Right kidney (tissue), 9 donors: ENCODE measurements around the gene PNPLA8.
A peak's percentile ranks its signal among the peaks of the same experiment; 100 is the strongest.
"Not testable (repeated sequence)": the region's sequence is repeated elsewhere in the genome, so short reads cannot be mapped to it uniquely, and the experiment has no call there.

Experiments
- DNase-seq: peaks from one replicate; pipeline ENCODE4 v3.0.0-alpha.2; 2016
- long read RNA-seq, 8 donors: transcript quantifications; one replicate each; lab custom pipeline, GENCODE V29; 2026

PNPLA8 gene, protein sequence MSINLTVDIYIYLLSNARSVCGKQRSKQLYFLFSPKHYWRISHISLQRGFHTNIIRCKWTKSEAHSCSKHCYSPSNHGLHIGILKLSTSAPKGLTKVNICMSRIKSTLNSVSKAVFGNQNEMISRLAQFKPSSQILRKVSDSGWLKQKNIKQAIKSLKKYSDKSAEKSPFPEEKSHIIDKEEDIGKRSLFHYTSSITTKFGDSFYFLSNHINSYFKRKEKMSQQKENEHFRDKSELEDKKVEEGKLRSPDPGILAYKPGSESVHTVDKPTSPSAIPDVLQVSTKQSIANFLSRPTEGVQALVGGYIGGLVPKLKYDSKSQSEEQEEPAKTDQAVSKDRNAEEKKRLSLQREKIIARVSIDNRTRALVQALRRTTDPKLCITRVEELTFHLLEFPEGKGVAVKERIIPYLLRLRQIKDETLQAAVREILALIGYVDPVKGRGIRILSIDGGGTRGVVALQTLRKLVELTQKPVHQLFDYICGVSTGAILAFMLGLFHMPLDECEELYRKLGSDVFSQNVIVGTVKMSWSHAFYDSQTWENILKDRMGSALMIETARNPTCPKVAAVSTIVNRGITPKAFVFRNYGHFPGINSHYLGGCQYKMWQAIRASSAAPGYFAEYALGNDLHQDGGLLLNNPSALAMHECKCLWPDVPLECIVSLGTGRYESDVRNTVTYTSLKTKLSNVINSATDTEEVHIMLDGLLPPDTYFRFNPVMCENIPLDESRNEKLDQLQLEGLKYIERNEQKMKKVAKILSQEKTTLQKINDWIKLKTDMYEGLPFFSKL
- long read RNA-seq, donor 1, transcript PNPLA8-201 (11 exons, 3,490 nt) = major isoform, 7 of 19 reads
- long read RNA-seq, donor 1, partial matches to known transcripts = 10 of 19 reads
- long read RNA-seq, donor 1, other reads (novel, unspliced or antisense) = 0 of 19 reads
- long read RNA-seq, donor 2, partial matches to known transcripts = 0 of 5 reads
- long read RNA-seq, donor 2, other reads (novel, unspliced or antisense) = 0 of 5 reads
- long read RNA-seq, donor 3, partial matches to known transcripts = 0 of 5 reads
- long read RNA-seq, donor 3, other reads (novel, unspliced or antisense) = 0 of 5 reads
- long read RNA-seq, donor 4, partial matches to known transcripts = 97 of 100 reads
- long read RNA-seq, donor 4, other reads (novel, unspliced or antisense) = 0 of 100 reads
- long read RNA-seq, donor 5, transcript PNPLA8-206 (10 exons, 3,462 nt) = minor isoform, 5 of 160 reads
- long read RNA-seq, donor 5, transcript PNPLA8-201 (11 exons, 3,490 nt) = major isoform, 9 of 160 reads
- long read RNA-seq, donor 5, partial matches to known transcripts = 146 of 160 reads
- long read RNA-seq, donor 5, other reads (novel, unspliced or antisense) = 0 of 160 reads
- long read RNA-seq, donor 6, partial matches to known transcripts = 0 of 5 reads
- long read RNA-seq, donor 6, other reads (novel, unspliced or antisense) = 0 of 5 reads
- long read RNA-seq, donor 7, transcript PNPLA8-201 (11 exons, 3,490 nt) = major isoform, 5 of 27 reads
- long read RNA-seq, donor 7, partial matches to known transcripts = 18 of 27 reads
- long read RNA-seq, donor 7, other reads (novel, unspliced or antisense) = 0 of 27 reads
- long read RNA-seq, donor 8, partial matches to known transcripts = 22 of 27 reads
- long read RNA-seq, donor 8, other reads (novel, unspliced or antisense) = 0 of 27 reads

DNA sequence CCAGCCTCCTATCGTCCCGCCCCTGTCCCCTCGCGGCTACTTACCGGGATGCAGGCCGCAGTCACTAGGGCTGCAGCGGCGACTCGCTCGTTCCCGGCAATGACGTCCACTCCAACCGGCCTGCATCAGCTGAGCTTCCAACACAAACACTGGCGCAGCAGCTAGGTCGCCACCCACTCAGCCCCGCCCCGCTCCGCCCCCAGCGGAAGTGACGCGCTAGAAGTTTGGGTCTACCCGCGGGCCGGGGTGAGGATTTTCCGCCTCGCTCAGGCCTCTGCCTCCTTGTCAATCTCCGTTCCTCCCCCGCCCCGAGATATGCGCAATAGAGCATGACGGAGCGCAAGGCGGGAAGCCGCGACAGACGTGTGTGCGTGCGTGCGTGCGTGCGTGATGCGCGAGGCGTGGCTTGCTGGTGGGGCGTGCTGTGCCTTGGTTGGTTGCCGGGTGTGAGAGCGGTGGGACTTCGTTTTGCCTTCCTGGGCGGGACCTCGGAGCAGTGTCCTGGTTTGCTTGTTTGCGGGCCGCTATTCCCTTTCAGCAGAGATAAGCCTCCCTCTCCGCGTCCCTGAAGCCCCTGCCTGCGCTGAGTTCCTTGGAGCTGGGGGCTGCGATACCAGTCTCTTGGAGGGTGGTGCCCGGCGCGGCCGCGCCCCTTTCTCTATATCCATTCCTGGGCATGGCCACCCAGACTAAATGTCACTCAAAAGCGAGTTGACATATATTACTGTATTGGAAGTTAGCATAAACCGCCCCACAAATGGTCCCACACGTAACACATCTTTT is at the start of gene PNPLA8:
Gene PNPLA8 (minus strand): TSS at position 151 of the 783 bp plus-strand sequence. CDS start 10,644 bp downstream, outside the sequence.
- peak; percentile 98 for DNase-seq

DNA sequence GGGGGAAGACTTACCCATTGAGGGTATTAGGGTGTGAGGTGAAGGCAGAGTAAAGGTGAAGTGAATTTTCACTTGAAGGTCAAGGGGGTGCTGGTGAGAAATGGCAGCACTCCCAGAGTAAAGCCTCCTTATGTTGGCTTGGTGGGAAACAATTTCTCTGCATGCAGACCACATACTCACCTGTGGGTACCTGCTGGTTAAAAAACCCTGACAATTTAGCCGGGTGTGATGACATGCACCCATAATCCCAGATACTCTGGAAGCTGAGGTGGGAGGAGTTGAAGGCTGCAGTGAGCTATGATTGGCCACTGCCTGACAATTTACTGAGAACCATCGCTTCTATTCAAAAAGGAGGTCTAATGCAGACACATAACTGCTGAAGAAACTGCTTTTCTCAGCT is 49.2 kb upstream of the PNPLA8 start:
- no peak for DNase-seq

DNA sequence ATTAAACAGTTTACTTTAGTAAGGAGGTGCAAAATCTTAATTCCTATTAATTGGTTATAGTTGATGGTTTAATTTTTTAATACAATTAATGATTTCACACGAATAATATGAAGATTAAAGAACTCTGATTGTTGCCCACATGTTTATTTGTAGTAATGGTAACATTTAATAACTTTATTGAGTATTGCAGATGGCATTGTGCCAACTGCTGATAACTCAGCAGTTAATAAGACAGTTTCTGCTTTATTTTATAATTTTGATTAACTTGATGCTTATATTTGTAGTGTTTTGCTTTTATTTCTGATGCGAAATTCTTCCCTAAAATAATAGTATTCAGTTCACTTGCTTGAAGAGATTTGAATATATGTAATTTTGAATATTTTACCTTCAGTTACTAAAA is 46.5 kb upstream of the PNPLA8 start:
- DNase-seq = no peak

DNA sequence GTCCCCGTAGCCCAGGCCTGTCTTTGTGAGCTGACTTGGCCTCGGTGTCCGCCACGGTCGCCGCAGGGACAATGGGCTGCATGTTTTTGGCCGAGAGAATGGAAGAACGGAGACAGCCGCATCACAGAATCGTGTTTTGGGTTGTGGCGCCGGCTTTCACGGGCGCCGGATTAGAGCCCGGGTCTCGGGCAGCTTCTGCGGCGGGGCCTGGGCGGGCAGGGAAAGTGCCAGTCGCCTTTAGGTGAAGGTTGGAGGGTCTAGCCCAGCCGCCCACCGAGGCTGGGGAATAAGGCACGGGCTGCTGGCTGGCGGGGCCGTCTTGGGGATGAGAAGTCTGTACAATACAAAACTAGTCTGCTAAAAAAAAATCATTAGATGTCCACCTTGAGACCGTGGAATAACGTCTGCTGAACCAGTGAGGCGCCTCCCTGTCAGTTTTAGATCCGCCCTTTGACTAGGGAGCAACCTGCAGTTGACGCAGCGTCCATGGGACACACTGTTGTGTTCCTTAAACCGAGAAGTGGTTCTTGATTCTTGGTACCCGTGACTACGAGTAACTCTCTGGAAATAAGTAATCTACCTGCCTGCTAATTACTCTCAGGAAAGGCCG is 44.3 kb upstream of the PNPLA8 start:
- peak; percentile 77 for DNase-seq

DNA sequence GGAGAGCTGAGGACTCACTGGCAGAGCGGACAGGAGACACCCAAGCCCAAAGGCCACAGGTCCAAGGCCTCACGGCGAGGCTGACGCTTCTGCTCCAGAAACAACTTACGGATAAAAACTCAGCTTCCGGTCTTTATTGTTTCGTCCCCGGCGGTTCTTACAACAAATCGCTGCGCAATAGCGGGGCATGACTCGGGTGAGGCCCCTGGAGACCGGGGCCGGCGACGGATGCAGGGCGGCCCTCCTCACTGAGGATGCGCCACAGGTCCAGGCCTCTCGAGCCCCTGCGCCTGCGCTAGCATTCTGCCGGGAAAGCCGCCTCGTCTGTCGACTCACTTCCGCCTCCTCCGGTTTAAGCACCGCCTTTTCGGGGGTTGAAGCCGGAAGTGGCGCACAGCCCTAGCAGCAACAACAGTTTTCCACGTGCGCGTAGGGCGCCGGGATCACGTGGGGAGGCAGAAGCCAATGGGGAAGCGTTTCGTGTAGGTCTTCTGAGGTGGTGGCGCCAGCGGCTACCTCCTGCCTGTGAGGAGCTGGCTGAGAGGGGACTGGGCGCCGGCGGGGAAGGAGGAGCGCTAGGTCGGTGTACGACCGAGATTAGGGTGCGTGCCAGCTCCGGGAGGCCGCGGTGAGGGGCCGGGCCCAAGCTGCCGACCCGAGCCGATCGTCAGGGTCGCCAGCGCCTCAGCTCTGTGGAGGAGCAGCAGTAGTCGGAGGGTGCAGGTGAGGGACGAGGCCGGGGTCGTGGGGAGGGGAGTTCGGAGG is 43.6 kb upstream of the PNPLA8 start, which contains the start of the genes DNAJB9 and THAP5:
Gene DNAJB9 (plus strand): TSS at position 494 of the 765 bp plus-strand sequence. CDS start 1,853 bp downstream, outside the sequence.
Gene THAP5 (minus strand): TSS at position 326 of the 765 bp plus-strand sequence. CDS start 137 bp downstream, at position 189.
- peak; percentile 96 for DNase-seq

DNA sequence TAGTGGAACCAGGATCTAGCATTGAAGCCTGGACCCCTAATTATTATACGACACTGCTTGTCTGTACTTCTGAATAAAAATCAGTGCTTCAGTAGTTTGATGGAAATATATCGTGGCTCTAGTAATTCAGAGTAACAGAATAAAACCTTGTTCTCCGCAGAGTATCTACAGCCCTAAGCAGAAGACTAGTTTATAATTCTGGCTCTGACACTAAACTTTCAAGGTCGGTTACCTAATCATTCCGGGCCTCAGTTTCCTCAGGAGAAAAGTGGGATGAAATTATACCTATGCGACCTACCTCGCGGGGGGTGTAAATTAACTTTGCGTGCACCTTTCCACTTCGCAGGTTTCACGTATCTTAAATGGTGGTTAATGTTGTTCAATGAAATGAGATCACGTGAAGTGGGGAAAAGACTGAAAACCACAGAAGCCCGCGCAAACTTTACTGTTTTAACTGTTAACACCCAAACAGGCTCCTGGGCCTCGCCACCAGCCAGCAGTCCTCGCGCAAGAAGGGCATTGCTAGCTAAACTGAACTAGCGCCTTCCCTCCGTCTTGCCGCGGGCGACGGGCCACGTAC is 43.0 kb upstream of the PNPLA8 start:
- no peak for DNase-seq

DNA sequence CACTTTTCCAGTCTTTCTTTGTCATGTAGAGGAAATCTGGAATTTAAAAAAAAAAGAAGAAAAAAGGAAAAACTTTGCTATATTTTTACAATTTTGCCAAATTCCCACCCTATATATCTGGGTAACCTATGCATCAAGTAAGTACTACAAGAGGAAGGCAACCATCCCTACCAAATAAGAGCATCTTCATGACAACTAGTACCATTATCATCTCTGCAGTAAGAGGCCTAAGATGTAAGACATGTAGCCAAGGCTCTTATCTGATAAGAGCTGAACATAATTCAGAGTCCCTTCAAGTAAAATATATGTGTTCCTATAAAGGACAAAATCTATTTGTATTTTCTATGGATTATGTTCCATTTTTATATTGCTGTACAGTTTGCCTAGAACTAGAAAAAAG is 40.1 kb upstream of the PNPLA8 start:
- no peak for DNase-seq

DNA sequence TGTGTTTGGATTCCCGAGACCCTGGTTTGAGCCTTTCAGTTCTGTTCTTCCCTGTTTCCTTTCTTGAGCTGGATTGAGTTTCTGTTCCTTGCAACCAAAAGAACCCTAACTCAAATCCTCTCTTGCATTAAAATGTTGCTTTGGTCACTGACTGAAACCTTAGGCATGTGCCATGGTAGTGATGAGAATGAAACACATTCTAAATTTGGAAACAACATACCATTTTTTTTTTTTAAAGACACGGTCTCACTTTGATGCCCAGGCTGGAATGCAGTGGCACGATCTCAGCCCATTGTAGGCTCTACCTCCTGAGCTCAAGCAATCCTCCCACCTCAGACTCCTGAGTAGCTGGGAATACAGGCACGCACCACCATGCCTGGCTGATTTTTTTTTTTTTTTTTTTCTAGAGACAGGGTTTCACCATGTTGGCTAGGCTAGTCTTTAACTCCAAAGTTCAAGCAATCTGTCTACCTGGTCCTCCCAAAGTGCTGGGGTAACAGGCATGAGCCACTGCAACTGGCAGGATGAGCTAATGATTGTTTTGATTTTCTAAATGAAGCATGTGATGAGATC is 35.2 kb upstream of the PNPLA8 start:
- DNase-seq = no peak

DNA sequence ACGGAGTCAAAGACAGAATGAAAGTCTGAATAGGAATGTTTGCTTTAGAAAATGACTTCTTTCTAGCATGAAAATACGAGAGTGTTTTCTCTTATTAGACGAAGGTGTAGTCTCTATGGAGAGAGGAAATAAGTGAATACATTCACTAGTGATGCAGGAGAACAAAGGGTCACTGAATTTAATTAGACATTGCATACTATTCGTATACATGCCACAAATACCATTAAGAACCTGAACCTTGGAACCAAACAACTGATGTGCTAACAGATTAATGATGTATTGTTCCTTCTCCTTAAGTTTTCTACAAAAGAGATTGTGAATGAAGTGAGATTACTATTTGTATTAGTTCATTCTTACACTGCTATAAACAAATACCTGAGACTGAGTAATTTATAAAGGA is 33.3 kb upstream of the PNPLA8 start:
- no peak for DNase-seq

DNA sequence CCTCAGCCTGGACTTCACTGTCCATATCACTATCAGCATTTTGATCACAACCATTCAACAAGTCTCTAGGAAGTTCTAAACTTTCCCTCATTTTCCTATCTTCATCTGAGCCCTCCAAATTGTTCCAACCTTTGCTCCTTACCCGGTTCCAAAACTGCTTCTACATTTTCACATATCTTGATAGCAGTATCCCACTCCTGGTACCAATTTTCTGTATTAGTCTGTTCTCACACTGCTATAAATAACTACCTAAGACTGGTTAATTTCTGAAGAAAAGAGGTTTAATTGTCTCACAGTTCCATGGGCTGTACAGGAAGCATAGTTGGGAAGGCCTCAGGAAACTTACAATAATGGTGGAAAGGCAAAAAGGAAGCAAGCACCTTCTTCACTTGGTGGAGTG is 31.7 kb upstream of the PNPLA8 start:
- DNase-seq = no peak

DNA sequence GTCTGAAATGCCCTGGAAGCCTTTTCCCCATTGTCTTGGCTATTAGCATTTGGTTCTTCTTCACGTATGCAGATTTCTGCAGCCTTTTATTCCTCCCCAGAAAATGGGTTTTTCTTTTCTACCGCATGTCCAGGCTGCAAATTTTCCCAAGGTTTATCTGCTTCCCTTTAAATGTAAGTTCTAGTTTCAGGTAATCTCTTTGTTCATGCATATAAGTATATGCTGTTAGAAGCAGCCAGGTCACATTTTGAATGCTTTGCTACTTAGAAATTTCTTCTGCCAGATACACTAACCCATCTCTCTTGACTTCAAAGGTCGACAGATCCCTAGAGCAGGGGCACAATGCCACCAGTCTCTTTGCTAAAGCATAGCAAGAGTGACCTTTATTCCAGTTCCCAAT is 31.3 kb upstream of the PNPLA8 start:
- DNase-seq = no peak

DNA sequence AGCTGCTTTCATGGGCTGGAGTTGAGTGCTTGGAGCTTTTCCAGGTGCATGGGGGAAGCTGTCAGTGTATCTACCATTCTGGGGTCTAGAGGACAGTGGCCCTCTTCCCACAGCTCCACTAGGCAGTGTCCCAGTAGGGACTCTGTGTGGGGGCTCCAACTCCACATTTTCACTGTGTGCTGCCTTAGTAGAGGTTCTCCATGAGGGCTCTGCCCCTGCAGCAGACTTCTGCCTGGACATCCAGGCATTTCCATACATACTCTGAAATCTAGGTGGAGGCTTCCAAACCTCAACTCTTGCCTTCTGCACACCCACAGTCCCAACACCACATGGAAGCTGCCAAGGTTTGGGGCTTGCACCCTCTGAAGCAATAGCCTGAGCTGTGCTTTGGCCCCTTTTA is 30.7 kb upstream of the PNPLA8 start:
- not testable (repeated sequence) for DNase-seq

DNA sequence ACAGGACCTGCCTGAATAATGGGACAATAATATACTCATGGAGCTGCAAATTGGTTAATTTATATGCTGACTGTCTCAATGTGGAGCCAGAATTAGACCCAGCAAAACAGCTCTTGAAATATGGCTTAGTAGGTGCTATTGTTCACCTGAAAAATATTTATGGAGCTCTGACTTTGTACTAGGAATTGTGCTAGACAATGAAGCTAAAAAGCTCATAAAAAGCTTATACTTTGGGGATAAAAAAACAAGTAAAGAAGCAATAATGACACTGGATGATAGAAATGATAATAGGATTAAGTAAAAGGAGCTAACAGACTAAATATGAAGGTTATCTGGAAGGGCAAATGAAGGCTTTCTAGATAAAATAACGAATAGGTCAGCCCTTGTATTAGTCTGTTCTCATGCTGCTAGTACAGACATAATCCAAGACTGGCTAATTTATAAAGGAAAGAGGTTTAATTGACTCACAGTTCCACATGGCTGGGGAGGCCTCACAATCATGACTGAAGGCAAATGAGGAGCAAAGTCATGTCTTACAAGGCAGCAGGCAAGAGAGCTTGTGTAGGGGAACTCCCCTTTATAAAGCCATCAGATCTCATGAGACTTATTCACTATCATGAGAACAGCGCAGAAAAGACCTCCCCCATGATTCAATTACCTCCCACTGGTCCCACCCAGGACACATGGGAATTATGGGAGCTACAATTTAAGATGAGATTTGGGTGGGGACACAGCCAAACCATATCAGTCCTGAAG is 22.4 kb upstream of the PNPLA8 start:
- DNase-seq = not testable (repeated sequence)

DNA sequence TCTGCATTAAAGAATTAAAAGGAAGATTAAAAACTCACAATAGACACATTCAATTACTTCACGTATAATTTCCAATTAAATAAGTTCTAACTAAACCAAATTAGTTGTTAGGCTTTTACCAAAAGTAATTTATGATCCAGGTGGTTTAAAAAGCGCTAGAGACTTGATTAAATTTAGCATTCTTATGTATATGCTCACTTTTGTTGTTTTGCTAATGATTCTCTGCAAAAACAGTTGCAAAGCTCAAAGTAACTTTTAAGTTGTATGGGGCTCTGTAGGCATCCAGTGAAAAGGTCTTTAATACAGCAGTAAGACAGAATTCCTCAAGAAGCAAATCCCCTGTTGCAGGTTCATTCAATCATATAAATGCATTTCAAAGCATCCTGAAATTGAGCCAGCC is 15.5 kb upstream of the PNPLA8 start:
- DNase-seq = no peak

DNA sequence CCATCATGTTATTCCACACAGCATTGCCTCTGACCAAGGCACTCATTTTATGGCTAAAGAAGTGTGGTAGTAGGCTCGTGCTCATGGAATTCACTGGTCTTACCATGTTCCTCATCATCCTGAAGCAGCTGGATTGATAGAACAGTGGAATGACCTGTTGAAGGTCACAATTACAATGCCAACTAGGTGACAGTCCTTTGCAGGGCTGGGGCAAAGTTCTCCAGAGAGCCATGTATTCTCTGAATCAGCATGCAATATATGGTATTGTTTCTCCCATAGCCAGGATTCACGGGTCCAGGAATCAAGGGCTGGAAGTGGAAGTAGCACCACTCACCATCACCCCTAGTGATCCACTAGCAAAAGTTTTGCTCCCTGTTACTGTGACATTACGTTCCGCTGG is 12.8 kb upstream of the PNPLA8 start:
- not testable (repeated sequence) for DNase-seq

DNA sequence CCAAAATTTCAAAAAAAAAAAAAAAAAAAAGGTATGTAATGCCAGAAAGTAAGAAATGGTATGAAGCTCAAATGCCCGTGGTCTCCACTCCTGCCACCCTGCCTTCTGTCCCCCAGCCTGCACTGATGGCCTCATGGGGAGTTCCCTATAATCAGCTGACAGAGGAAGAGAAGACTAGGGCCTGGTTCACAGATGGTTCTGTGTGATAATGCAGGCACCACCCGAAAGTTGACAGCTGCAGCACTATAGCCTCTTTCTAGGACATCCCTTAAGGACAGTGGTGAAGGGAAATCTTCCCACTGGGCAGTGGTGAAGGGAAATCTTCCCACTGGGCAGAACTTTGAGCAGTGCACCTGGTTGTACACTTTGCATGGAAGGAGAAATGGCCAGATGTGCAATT is 12.3 kb upstream of the PNPLA8 start:
- DNase-seq = not testable (repeated sequence)

DNA sequence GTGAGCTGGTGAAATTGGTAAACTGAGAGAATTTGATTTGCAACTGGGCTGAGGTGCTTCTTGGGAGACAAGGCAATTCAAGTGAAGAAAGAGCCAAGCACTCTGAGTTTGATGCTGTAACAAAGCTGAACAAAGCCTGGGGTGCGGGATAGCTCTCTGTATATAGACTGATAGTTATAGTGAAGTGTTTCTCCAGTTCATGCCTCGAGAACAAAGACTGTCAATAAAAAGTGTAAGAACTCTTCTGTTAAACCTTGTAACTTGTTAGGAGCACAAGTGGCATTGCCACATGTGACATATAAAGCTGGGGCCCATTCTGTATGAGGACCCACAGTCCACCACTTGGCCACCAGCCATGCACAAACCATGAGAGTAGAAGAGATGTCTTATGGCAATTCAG is 11.3 kb upstream of the PNPLA8 start:
- no peak for DNase-seq

DNA sequence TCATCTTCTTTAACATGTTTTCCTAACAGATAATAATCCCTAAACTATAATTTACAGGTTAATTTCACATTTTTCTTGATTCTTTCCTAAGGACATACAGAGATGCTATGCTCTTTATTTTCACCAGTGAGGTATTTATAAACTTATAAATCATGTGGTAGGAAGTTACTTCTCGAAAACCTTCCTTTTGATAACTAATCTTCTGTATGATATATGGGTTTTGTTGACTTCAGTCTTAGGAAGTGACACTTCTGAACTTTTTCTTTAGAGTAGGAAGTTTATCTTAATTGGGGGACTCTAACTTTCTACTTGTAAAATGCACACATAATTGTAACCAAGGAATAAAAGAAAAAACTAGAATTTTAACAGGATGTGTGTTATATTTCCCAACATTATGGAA is 9.8 kb upstream of the PNPLA8 start:
- no peak for DNase-seq
